Loucy (cell line): ENCODE data around the gene SCYL1.

ENCODE experiments used
- H2AFZ ChIP-seq: fragments of 200-600 bp; sonication (generic); 2 replicates; pipeline ENCODE4 v1.6.0; 2016; ENCODE audit warnings: antibody characterized with exemption, mild to moderate bottlenecking, low read length, moderate library complexity
- H3F3A ChIP-seq: fragments of 200-600 bp; 2 replicates; pipeline ENCODE4 v1.6.0; 2016; ENCODE audit warnings: antibody characterized with exemption, low read depth, mild to moderate bottlenecking
- H3K27me3 ChIP-seq: fragments of 200-600 bp; sonication (generic); 2 replicates; pipeline ENCODE4 v1.6.1; 2014; ENCODE audit warnings: low read length, mild to moderate bottlenecking; ENCODE audit not compliant: insufficient read depth, poor library complexity, severe bottlenecking
- H3K36me3 ChIP-seq: fragments of 200-600 bp; sonication (generic); 2 replicates; pipeline ENCODE4 v1.6.1; 2016; ENCODE audit warnings: low read length; ENCODE audit not compliant: insufficient read depth
- H3K4me1 ChIP-seq: fragments of 200-600 bp; sonication (generic); 2 replicates; pipeline ENCODE4 v1.5.1; 2014; ENCODE audit warnings: low read length, mild to moderate bottlenecking; ENCODE audit not compliant: insufficient read depth, poor library complexity, severe bottlenecking
- H3K4me2 ChIP-seq: fragments of 200-600 bp; sonication (generic); 2 replicates; pipeline ENCODE4 v1.6.0; 2014; ENCODE audit warnings: antibody characterized with exemption, low read length, low read depth, mild to moderate bottlenecking; ENCODE audit not compliant: poor library complexity, severe bottlenecking
- H3K4me3 ChIP-seq: fragments of 200-600 bp; sonication (generic); 2 replicates; pipeline ENCODE4 v1.5.1; 2014; ENCODE audit warnings: low read length, mild to moderate bottlenecking, mixed read lengths; ENCODE audit not compliant: poor library complexity, severe bottlenecking
- H3K79me2 ChIP-seq: fragments of 200-600 bp; sonication (generic); 2 replicates; pipeline ENCODE4 v1.6.1; 2014; ENCODE audit warnings: low read length; ENCODE audit not compliant: insufficient read depth
- H3K9ac ChIP-seq: fragments of 200-600 bp; sonication (generic); 2 replicates; pipeline ENCODE4 v1.6.0; 2014; ENCODE audit warnings: mild to moderate bottlenecking, low read depth, low read length, moderate library complexity; ENCODE audit not compliant: poor library complexity, severe bottlenecking
- H3K9me2 ChIP-seq: fragments of 200-600 bp; sonication (generic); replicated peaks from 2 replicates; pipeline ENCODE4 v1.6.1; 2016; ENCODE audit warnings: low read depth, low read length, mixed read lengths
- H3K9me3 ChIP-seq: fragments of 200-600 bp; sonication (generic); 2 replicates; pipeline ENCODE4 v1.6.1; 2014; ENCODE audit warnings: mild to moderate bottlenecking, antibody characterized with exemption, low read length, low read depth; ENCODE audit not compliant: insufficient read depth
- H4K20me1 ChIP-seq: fragments of 200-600 bp; sonication (generic); 2 replicates; pipeline ENCODE4 v1.6.0; 2014; ENCODE audit warnings: antibody characterized with exemption, low read length, mild to moderate bottlenecking; ENCODE audit not compliant: insufficient read depth, poor library complexity, severe bottlenecking
- EZH2phosphoT487 ChIP-seq: fragments of 200-600 bp; IDR thresholded peaks from 2 replicates; pipeline ENCODE4 v1.6.1; 2018; ENCODE audit warnings: antibody characterized with exemption, mild to moderate bottlenecking, moderate library complexity, borderline replicate concordance
- TF ChIP-seq, protein P1 (sequence below): fragments of 200-600 bp; sonication (generic); conservative IDR thresholded peaks from 2 replicates; pipeline ENCODE4 v1.5.1; 2014; ENCODE audit warnings: mild to moderate bottlenecking, antibody characterized with exemption, low read length

SCYL1 gene

DNA sequence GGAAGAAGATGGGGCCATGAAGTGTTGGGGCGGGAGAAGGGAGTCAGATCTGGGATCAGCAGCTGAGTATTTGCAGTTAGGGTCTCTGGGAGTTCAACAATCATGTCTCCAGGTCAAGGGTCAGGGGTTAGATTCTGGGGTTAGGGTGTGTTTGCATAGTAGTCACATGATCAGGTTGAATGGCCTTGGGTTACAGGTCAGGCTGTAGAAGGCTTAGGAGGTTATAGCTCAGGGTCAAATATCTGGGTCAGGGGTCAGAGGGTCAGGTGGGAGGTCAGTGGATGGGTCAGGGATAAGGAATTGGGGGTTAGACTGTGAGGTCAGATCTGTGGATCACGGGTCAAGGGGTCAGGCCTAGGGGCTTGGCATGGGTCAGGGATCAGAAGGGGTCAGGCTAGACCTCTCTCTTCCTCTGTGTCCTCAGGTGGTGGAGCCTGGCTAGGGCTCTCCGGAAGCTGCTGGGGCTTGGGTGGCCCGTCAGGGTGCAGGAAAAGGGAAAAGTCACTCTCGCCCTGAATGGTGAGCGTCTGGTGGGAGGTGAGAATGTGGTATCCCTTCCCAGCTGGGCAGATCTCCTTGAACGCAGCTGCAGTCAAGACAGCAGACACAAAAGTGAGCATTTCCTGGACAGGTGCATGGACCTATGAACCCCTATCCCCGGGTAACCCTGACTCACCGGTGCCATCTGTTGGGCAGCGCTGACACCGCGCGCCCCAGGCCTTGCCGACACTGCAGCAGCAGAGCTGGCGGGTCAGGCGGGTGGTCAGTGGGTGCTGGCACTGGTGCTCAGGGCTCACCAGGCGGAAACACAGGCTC is 26.9 kb downstream of the SCYL1 start:
- Histone ChIP-seq H3K9me2 (no peaks in the 10 kb centered on the region), H3K36me3 (no peaks in the 10 kb centered on the region), H3K79me2 (no peaks in the 10 kb centered on the region), H3K4me1 (peaks cover 49% of the 10 kb centered on the region), H2AFZ (0 out of 2 replicates have a peak overlapping the region, but pooled peaks have one; percentile 41), H3K27me3 (no peaks in the 10 kb centered on the region), H3F3A (no peaks in the 10 kb centered on the region), H4K20me1 (no peaks in the 10 kb centered on the region), H3K9ac (peak overlapping the region; percentile 43), H3K9me3 (no peaks in the 10 kb centered on the region), H3K4me2 (peak overlapping the region; percentile 59), H3K4me3 (peak overlapping the region; percentile 44)
- TF ChIP-seq, protein P1, sequence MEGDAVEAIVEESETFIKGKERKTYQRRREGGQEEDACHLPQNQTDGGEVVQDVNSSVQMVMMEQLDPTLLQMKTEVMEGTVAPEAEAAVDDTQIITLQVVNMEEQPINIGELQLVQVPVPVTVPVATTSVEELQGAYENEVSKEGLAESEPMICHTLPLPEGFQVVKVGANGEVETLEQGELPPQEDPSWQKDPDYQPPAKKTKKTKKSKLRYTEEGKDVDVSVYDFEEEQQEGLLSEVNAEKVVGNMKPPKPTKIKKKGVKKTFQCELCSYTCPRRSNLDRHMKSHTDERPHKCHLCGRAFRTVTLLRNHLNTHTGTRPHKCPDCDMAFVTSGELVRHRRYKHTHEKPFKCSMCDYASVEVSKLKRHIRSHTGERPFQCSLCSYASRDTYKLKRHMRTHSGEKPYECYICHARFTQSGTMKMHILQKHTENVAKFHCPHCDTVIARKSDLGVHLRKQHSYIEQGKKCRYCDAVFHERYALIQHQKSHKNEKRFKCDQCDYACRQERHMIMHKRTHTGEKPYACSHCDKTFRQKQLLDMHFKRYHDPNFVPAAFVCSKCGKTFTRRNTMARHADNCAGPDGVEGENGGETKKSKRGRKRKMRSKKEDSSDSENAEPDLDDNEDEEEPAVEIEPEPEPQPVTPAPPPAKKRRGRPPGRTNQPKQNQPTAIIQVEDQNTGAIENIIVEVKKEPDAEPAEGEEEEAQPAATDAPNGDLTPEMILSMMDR = peak; percentile 80
- TF ChIP-seq EZH2phosphoT487 = no peak

DNA sequence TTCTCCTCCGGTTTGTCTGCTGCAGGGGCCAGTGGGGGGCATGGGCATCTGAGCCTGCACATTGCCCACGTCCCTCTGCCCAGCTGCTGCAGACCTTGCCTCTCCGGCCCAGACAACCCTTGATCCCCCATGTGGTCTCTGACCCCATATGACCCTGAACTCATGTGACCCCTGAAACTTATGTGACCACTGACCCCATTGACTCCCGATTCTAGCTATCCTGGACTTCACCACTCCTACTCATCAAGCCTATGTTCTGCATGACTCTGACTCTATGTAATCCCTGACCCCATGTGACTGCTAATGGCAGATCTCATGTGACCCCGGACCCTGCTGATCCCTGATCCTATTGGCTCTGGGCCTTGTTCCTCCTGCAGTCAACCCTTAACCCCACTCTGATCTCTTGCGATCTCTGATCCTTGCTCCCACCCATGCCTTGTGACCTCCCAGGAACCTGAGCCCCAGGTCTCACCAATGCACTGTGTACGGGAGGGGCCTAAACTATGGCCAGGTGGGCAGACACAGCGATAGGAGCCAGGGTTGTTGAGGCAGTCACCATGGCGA is 27.6 kb downstream of the SCYL1 start:
- peak overlapping the region; percentile 59 for H3K4me2 ChIP-seq
- H3K9me3 ChIP-seq = no peaks in the 10 kb centered on the region
- H3K9ac ChIP-seq = peak overlapping the region; percentile 17
- no peaks in the 10 kb centered on the region for H3K36me3 ChIP-seq
- H3K4me3 ChIP-seq = no peak overlapping the region
- H3K79me2 ChIP-seq = no peaks in the 10 kb centered on the region
- H3K27me3 ChIP-seq = no peaks in the 10 kb centered on the region
- no peak overlapping the region for H2AFZ ChIP-seq
- TF ChIP-seq, protein P1 = no peak; the same call in 1 of the 2 replicates
- no peak for TF ChIP-seq EZH2phosphoT487
- H3F3A ChIP-seq = no peaks in the 10 kb centered on the region
- no peaks in the 10 kb centered on the region for H3K9me2 ChIP-seq
- H4K20me1 ChIP-seq = no peaks in the 10 kb centered on the region
- H3K4me1 ChIP-seq = peaks cover 42% of the 10 kb centered on the region

DNA sequence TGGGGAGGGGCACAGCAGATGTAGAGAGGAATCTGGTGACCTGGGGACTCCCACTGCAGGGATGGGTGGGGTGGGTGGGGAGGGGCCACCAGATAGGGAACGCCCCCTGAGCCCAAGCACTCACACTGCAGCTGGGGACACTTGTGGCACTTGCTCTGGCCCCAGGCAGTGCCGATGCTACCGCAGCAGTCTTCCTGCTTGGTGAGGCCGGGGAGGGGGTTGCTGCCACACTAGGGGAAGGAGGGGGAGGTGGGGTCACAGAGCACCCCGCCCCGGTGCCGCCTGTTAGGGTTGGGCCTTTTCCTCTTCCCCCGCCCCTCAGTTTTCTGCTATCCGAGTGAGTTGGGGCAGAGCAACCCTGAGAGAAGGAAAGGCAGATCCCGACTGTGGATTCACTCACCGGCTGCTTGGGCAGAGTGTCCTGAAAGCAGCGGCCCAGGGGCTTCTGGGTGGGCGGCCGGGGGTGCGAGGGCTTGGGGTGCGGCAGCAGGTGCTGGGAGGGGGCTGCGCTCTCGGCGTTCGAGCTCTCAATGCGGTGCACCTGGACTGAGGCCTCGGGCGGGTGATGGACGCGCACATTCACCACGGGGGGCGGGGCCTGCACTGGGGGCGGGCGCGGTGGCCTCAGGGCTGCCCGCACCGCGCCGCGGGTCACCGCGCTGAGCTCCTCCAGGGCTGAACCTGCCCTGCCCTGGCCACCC is 28.6 kb downstream of the SCYL1 start:
- Histone ChIP-seq H3F3A (no peaks in the 10 kb centered on the region), H3K79me2 (no peaks in the 10 kb centered on the region), H3K27me3 (no peaks in the 10 kb centered on the region), H3K4me3 (peak overlapping the region; percentile 51), H3K9me2 (no peaks in the 10 kb centered on the region), H3K9ac (peak overlapping the region; percentile 66), H3K36me3 (no peaks in the 10 kb centered on the region), H3K9me3 (no peaks in the 10 kb centered on the region), H4K20me1 (no peaks in the 10 kb centered on the region), H3K4me1 (peaks cover 41% of the 10 kb centered on the region), H3K4me2 (peak overlapping the region; percentile 60), H2AFZ (peak overlapping the region; percentile 49; the same call in 1 of the 2 replicates)
- no peak for TF ChIP-seq EZH2phosphoT487
- TF ChIP-seq, protein P1 = no peak
